Sigmoid colon (tissue), 4 donors: ENCODE results near the gene LRRC74B.

Source experiments
- CTCF ChIP-seq, 4 experiments: fragments of 450-650 bp in 3 of 4; fragments of 200-600 bp in 1 of 4; IDR thresholded peaks; one replicate each; pipeline ENCODE4 v1.5.1; 2016 to 2019; ENCODE audit warnings: antibody characterized with exemption in 4 of 4, mild to moderate bottlenecking in 3 of 4, moderate library complexity in 2 of 4
- EP300 ChIP-seq, 4 donors: sonication (generic); formaldehyde crosslinking; IDR thresholded peaks; one replicate each; pipeline ENCODE4 v1.6.1; 2017; ENCODE audit warnings: antibody characterized with exemption in 4 of 4
- POLR2AphosphoS5 ChIP-seq, 4 donors: sonication (generic); formaldehyde crosslinking; IDR thresholded peaks; one replicate each; pipeline ENCODE4 v1.6.1; 2017; ENCODE audit warnings: antibody characterized with exemption in 4 of 4

GRCh38 chr22:21080435-21081137, 34.8 kb downstream of the LRRC74B start:
- no peak for TF ChIP-seq EP300 (IDR thresholded peaks at IDR 0.05)
- no peak for TF ChIP-seq POLR2AphosphoS5 (IDR thresholded peaks at IDR 0.05)
- TF ChIP-seq CTCF (IDR thresholded peaks at IDR 0.05), result no peak
